ENCODE results near the gene HTATSF1. TPM values are rescaled to one million over a fixed set of nuclear protein-coding genes. Genes with fewer than 3 reads are reported as not detected.

The HTATSF1 gene, protein sequence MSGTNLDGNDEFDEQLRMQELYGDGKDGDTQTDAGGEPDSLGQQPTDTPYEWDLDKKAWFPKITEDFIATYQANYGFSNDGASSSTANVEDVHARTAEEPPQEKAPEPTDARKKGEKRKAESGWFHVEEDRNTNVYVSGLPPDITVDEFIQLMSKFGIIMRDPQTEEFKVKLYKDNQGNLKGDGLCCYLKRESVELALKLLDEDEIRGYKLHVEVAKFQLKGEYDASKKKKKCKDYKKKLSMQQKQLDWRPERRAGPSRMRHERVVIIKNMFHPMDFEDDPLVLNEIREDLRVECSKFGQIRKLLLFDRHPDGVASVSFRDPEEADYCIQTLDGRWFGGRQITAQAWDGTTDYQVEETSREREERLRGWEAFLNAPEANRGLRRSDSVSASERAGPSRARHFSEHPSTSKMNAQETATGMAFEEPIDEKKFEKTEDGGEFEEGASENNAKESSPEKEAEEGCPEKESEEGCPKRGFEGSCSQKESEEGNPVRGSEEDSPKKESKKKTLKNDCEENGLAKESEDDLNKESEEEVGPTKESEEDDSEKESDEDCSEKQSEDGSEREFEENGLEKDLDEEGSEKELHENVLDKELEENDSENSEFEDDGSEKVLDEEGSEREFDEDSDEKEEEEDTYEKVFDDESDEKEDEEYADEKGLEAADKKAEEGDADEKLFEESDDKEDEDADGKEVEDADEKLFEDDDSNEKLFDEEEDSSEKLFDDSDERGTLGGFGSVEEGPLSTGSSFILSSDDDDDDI
- total RNA-seq: 10 to 100 TPM; 55.0 to 77.8 (median 62.9) TPM
- polyA plus RNA-seq: 10 to 100 TPM; 36.7 to 45.6 TPM
- long read RNA-seq, donor 1, transcript HTATSF1-201 (9 exons, 2,775 nt): major isoform, 97 of 217 reads
- long read RNA-seq, donor 1, transcript HTATSF1-204 (10 exons, 3,019 nt): minor isoform, 70 of 217 reads
- long read RNA-seq, donor 1, partial matches to known transcripts: 9 of 217 reads
- long read RNA-seq, donor 1, other reads (novel, unspliced or antisense): 40 of 217 reads
- long read RNA-seq, donor 2, transcript HTATSF1-204 (10 exons, 3,019 nt): minor isoform, 112 of 299 reads
- long read RNA-seq, donor 2, transcript HTATSF1-201 (9 exons, 2,775 nt): major isoform, 136 of 299 reads
- long read RNA-seq, donor 2, partial matches to known transcripts: 6 of 299 reads
- long read RNA-seq, donor 2, other reads (novel, unspliced or antisense): 42 of 299 reads
- long read RNA-seq, donor 3, transcript HTATSF1-204 (10 exons, 3,019 nt): major isoform, 92 of 223 reads
- long read RNA-seq, donor 3, transcript HTATSF1-201 (9 exons, 2,775 nt): minor isoform, 78 of 223 reads
- long read RNA-seq, donor 3, partial matches to known transcripts: 16 of 223 reads
- long read RNA-seq, donor 3, other reads (novel, unspliced or antisense): 36 of 223 reads

DNA sequence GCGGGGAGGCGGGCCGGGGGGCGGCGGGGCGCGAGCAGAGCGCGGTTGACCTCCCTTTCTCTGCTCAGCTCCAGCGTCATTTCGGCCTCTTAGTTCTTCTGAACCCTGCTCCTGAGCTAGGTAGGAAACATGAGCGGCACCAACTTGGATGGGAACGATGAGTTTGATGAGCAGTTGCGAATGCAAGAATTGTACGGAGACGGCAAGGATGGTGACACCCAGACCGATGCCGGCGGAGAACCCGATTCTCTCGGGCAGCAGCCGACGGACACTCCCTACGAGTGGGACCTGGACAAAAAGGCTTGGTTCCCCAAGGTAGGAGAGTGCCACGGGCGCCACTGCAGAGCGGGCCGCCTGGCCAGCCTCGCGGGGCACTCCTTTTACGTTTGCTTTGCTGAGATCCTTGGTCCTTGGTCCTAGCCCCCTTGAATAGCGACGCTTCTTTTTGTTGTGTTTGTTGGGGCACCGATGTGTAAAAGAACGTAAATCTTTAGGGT is at the start of gene HTATSF1:
Gene HTATSF1, plus strand, starts transcription at position 37 of the 497 bp plus-strand sequence. Its CDS starts 93 bp downstream, at position 130.
- H3K9me3 ChIP-seq: no peaks in the 10 kb centered on the region
- peak in 1 of 2 donors; percentile 9 for DNase-seq
- intact Hi-C loops (cut with DNase I): loop anchor here in 3 of 10 donors (2.0 to 10.0 kb wide), 5 partner anchors 15 to 525 kb away; partner anchors contain the start of genes MAP7D3 (in 1 of the 3) and MMGT1 (in 1 of the 3)

DNA sequence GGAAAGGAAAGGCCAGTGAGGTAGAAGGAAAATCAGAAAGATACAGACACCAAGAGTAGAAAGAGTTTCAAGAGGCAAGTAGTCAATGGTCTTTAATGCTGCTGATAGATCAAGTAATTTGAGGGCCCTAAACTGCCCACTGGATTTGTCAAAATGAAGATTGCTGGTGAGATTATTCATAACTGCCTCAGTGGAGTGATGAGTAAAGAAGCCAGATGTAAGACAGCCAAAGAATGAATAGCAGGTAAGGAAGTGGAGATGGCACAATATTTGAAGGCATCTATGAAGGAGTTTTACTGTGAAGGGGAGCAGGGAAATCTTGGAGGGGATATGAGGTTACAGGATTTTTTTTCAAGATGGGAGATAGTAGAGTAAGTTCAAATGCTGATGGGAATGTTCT is 49.4 kb upstream of the HTATSF1 start:
- Histone ChIP-seq H3K27me3 (no peaks in the 10 kb centered on the region), H3K4me1 (no peaks in the 10 kb centered on the region), H3K9me3 (no peaks in the 10 kb centered on the region), H3K4me3 (no peak overlapping the region), H3K27ac (no peak overlapping the region), H3K36me3 (no peaks in the 10 kb centered on the region)
- TF ChIP-seq, protein P1, sequence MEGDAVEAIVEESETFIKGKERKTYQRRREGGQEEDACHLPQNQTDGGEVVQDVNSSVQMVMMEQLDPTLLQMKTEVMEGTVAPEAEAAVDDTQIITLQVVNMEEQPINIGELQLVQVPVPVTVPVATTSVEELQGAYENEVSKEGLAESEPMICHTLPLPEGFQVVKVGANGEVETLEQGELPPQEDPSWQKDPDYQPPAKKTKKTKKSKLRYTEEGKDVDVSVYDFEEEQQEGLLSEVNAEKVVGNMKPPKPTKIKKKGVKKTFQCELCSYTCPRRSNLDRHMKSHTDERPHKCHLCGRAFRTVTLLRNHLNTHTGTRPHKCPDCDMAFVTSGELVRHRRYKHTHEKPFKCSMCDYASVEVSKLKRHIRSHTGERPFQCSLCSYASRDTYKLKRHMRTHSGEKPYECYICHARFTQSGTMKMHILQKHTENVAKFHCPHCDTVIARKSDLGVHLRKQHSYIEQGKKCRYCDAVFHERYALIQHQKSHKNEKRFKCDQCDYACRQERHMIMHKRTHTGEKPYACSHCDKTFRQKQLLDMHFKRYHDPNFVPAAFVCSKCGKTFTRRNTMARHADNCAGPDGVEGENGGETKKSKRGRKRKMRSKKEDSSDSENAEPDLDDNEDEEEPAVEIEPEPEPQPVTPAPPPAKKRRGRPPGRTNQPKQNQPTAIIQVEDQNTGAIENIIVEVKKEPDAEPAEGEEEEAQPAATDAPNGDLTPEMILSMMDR (IDR thresholded peaks at IDR 0.05): no peak
- ATAC-seq: no peak
- intact Hi-C loops (cut with DNase I): no loop called here
- DNase-seq: no peak

More for the DNA sequence above, at the start of gene HTATSF1:
- ATAC-seq: peak in 5 of 8 donors; percentile 1 to 25 (median 10)
- H3K4me3 ChIP-seq: peak within 1 kb of the TSS; percentile 37 to 86 (median 74)
- peaks cover 0 to 22% (median 11%) of the 10 kb centered on the region in 9 donors for H3K4me1 ChIP-seq
- H3K27me3 ChIP-seq: peaks cover 0 to 12% (median 0%) of the 10 kb centered on the region in 7 donors
- WGBS, 2 donors: 0% methylated on average over 33 to 35 of the region's 35 CpGs
- TF ChIP-seq, protein P1 (IDR thresholded peaks at IDR 0.05): no peak
- peaks cover 0 to 32% (median 0%) of the 10 kb centered on the region in 9 donors for H3K36me3 ChIP-seq
- peak within 1 kb of the TSS; percentile 86 to 98 (median 94) for H3K27ac ChIP-seq

DNA sequence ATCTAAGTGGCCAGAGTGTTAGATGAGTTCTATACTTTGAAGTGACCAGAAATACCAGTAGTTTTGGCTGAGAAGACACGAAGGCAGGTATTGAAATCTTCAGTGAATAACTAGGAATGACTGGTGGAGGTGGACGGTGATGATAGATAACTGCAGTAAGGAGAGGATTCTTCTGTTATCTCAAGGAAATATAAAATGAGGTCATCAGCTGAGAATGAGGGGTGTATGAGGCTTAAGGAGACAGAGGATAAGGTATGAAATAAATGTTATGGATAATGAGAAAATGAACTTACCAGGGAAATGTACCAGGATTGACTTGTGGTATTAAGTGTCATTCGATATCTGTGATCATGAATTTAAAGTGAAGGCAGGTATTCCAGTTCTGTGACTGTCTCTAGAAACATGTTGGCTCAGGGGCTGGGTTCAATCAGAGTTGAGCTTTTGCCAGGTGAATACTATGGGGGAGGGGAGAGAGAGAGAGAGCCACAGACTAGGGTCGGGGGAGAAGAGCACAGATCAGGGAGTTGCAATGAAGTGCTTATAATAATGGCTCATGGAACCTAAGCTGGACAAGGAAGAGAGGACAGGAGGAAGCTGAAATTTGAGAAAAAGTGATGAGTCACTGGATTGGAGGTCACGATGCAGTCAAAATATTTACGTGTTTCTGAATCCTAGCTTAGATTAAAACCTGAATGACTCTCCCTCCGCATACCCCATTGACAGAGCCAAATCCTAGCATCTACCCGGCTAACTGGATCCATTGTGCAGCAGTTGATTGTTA is 47.2 kb upstream of the HTATSF1 start:
- Histone ChIP-seq H3K4me1 (no peaks in the 10 kb centered on the region), H3K27ac (no peak overlapping the region), H3K9me3 (no peaks in the 10 kb centered on the region), H3K4me3 (no peak overlapping the region), H3K27me3 (no peaks in the 10 kb centered on the region), H3K36me3 (no peaks in the 10 kb centered on the region)
- TF ChIP-seq, protein P1 (IDR thresholded peaks at IDR 0.05): no peak
- intact Hi-C loops (cut with DNase I): no loop called here
- ATAC-seq: no peak
- WGBS, 2 donors: 45 to 52% methylated on average over 7 to 8 of the region's 8 CpGs
- no peak for DNase-seq

Measured in heart right ventricle (tissue), 16 donors.